ENCODE data around the gene DDX28. TPM values are rescaled to one million over a fixed set of nuclear protein-coding genes. Genes with fewer than 3 reads are reported as not detected.
"Not testable (repeated sequence)": the region's sequence is repeated elsewhere in the genome, so short reads cannot be mapped to it uniquely, and the experiment has no call there.

The DDX28 gene
- total RNA-seq, 1 experiment from 2014 or later = 15.1 TPM

- not testable (repeated sequence) for DNase-seq (ENCODE audit: low spot score)
Observed at GRCh38 chr16:67994040-67994408, 29.0 kb downstream of the DDX28 start.

- DNase-seq (ENCODE audit: low spot score) = peak; percentile 32
Observed at GRCh38 chr16:67993207-67994039, 29.6 kb downstream of the DDX28 start.

- DNase-seq (ENCODE audit: low spot score) = no peak
Observed at GRCh38 chr16:67992661-67993206, 30.3 kb downstream of the DDX28 start.

GRCh38 chr16:67990018-67990386 lies 33.0 kb downstream of the DDX28 start:
- DNase-seq (ENCODE audit: low spot score) = no peak

GRCh38 chr16:67989322-67990017 lies 33.6 kb downstream of the DDX28 start:
- no peak for DNase-seq (ENCODE audit: low spot score)

GRCh38 chr16:67988675-67989074 lies 34.4 kb downstream of the DDX28 start:
- no peak for DNase-seq (ENCODE audit: low spot score)

- no peak for DNase-seq (ENCODE audit: low spot score)
Observed at GRCh38 chr16:67987460-67988160, 35.4 kb downstream of the DDX28 start.

GRCh38 chr16:67986949-67987348 lies 36.1 kb downstream of the DDX28 start:
- DNase-seq (ENCODE audit: low spot score) = no peak

GRCh38 chr16:67982011-67982696 lies 40.9 kb downstream of the DDX28 start:
- no peak for DNase-seq (ENCODE audit: low spot score)

GRCh38 chr16:67979955-67980678 lies 42.9 kb downstream of the DDX28 start, which contains the start of gene DPEP3:
Gene DPEP3, minus strand, starts transcription at chr16:67980499. Its CDS starts 119 bp downstream, at chr16:67980380.
- DNase-seq (ENCODE audit: low spot score) = no peak

- no peak for DNase-seq (ENCODE audit: low spot score)
Observed at GRCh38 chr16:67977469-67978227, 45.4 kb downstream of the DDX28 start.

- no peak for DNase-seq (ENCODE audit: low spot score)
Observed at GRCh38 chr16:67977005-67977404, 46.0 kb downstream of the DDX28 start.

GRCh38 chr16:67976205-67976604 lies 46.8 kb downstream of the DDX28 start:
- DNase-seq (ENCODE audit: low spot score) = no peak

GRCh38 chr16:67975321-67976105 lies 47.5 kb downstream of the DDX28 start:
- no peak for DNase-seq (ENCODE audit: low spot score)

GRCh38 chr16:67972285-67972684 lies 50.7 kb downstream of the DDX28 start:
- not testable (repeated sequence) for DNase-seq (ENCODE audit: low spot score)

- DNase-seq (ENCODE audit: low spot score) = no peak
Observed at GRCh38 chr16:67971111-67971510, 51.9 kb downstream of the DDX28 start.

Measured in H4 (cell line).